BLaER1 treated with 17β-estradiol and CSF1 and Interleukin-3, amounts not matched to agents 10 nM and 100 nM (cell line): ENCODE results near the gene CBS.

ENCODE experiments used
- H3K27ac ChIP-seq, 11 experiments: shearing (Covaris generic); formaldehyde crosslinking; 2 replicates each; pipeline ENCODE4 v1.8.1; 2022
- H3K27me3 ChIP-seq, 11 experiments: shearing (Covaris generic); formaldehyde crosslinking; 2 replicates each; pipeline ENCODE4 v1.8.1; 2022
- H3K36me3 ChIP-seq, 11 experiments: shearing (Covaris generic); formaldehyde crosslinking; 2 replicates each; pipeline ENCODE4 v1.8.1; 2022
- H3K4me1 ChIP-seq, 10 experiments: shearing (Covaris generic); formaldehyde crosslinking; 2 replicates each; pipeline ENCODE4 v1.8.1; 2022
- H3K4me2 ChIP-seq, 11 experiments: shearing (Covaris generic); formaldehyde crosslinking; 2 replicates each; pipeline ENCODE4 v1.8.1; 2022
- H3K4me3 ChIP-seq, 10 experiments: shearing (Covaris generic); formaldehyde crosslinking; 2 replicates each; pipeline ENCODE4 v1.8.1; 2022
- H3K9ac ChIP-seq, 11 experiments: shearing (Covaris generic); formaldehyde crosslinking; 2 replicates each; pipeline ENCODE4 v1.8.1; 2022
- H3K9me3 ChIP-seq, 11 experiments: shearing (Covaris generic); formaldehyde crosslinking; replicated peaks in 1 of 11; 2 replicates each; pipeline ENCODE4 v1.8.1; 2022
- H4K20me1 ChIP-seq, 11 experiments: shearing (Covaris generic); formaldehyde crosslinking; 2 replicates each; pipeline ENCODE4 v1.8.1; 2022
- Cebpa-rat ChIP-seq, 11 experiments: shearing (Covaris generic); IDR thresholded peaks; 2 replicates each; pipeline ENCODE4 v1.8.1; 2022

CBS gene

DNA sequence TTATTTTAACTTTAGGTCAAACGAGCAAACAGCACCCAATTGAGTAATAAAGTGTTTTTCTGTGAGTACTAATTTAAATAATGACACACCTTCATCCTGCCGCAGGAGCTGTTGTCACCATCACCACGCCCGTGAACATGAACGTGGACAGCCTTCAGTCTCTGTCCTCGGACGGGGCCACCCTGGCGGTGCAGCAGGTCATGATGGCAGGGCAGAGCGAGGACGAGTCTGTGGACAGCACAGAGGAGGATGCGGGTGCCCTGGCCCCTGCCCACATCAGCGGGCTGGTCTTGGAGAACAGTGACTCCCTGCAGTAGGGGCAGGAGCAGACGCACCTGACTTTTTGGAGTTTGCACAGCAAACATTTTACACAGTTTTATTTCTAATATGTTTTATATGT lies 45.9 kb downstream of the CBS start:
- Histone ChIP-seq H3K27ac (no peak overlapping the region), H3K4me1 (peaks cover 0 to 11% (median 0%) of the 10 kb centered on the region in 10 experiments; a peak in 7 of 20 replicates), H3K9ac (no peak overlapping the region), H3K4me2 (no peak overlapping the region), H4K20me1 (no peaks in the 10 kb centered on the region; a peak in 1 of 22 replicates), H3K4me3 (no peak overlapping the region), H3K27me3 (no peaks in the 10 kb centered on the region), H3K9me3 (no peaks in the 10 kb centered on the region), H3K36me3 (peaks cover 67 to 96% (median 79%) of the 10 kb centered on the region in 11 experiments)
- no peak for TF ChIP-seq Cebpa-rat (IDR thresholded peaks at IDR 0.05)

DNA sequence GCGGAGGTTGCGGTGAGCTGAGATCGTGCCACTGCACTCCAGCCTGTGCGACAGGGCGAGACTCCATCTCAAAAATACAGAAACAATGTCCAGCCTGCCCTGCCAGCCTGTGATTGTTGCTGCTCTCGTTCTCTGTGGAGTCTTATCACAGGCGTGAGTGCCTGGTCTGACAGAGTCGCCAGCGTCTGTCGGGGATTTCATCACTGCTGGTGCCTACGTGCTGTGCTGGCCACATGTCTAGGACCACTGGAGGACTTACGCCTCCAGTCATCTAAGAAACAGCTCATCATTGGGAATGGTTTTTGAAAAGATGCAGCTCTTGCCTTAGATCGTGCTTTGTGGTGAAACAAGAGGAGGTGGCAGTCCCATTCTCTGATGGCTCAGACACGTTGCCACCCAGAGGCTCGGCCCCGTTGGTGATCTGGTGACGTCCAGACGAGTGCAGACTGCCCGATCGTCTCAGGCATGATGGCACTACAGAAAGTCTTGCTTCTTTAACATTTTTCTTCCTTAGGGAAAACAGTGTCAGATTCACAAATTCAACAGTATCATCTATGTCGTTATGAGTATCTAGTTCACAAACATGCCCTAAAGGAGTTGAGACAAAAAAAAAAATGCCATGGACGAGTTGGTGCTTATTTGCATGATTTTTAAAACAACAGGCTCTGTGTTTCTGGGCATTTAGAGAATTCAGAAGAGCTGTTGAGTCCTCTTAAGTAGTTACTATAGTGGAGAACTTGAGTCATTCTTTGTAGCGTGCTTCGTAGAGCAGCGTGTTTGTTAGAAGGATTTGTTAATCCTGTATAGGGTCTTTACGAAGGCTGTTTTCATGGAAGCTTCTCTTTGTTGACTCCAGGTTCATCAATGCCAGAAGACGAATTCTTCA lies 47.5 kb downstream of the CBS start:
- H3K36me3 ChIP-seq: peaks cover 81 to 99% (median 91%) of the 10 kb centered on the region in 11 experiments

DNA sequence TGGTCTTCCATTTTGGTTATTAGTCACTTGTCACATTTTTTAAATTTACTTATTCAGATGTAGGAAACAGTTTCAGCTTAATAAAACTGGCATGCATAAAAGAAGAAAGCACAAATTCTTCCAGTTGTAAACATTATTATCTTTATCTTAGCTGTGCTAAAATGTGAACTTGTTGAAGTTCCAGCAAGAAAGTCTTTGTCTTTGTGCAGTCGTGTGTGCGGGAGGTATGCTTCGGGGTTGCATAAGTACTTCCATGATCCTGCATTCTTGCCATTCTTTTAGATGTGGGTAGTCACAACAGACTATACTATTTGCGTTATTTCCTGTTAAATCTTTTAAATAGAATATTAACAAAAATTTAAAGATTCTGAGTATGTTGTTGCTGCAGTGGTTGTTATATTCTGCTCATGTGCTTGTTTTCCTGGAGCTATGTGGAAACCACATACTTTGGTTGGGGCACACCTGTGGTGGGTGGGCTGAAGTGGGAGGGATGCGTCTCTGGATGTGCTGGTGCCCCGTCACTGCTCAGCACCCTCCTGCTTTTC lies 49.9 kb downstream of the CBS start:
- H3K9me3 ChIP-seq: no peaks in the 10 kb centered on the region
- peaks cover 0 to 5% (median 0%) of the 10 kb centered on the region in 11 experiments; a peak in 1 of 22 replicates for H3K27me3 ChIP-seq
- no peak overlapping the region for H3K4me3 ChIP-seq
- peaks cover 62 to 99% (median 84%) of the 10 kb centered on the region in 11 experiments for H3K36me3 ChIP-seq
- no peak overlapping the region for H3K9ac ChIP-seq
- H3K4me1 ChIP-seq: peaks cover 0 to 38% (median 21%) of the 10 kb centered on the region in 10 experiments; a peak in 16 of 20 replicates
- TF ChIP-seq Cebpa-rat (IDR thresholded peaks at IDR 0.05): no peak
- no peak overlapping the region for H3K27ac ChIP-seq
- peaks cover 0 to 25% (median 5%) of the 10 kb centered on the region in 11 experiments; a peak in 8 of 22 replicates for H4K20me1 ChIP-seq
- peak overlapping the region in 2 of 11 experiments; percentile 11 to 13; a peak in 2 of 22 replicates for H3K4me2 ChIP-seq

More for the DNA sequence above, 47.5 kb downstream of the CBS start:
- H3K9me3 ChIP-seq: no peaks in the 10 kb centered on the region
- H3K9ac ChIP-seq: no peak overlapping the region
- H3K4me2 ChIP-seq: no peak overlapping the region
- no peak for TF ChIP-seq Cebpa-rat (IDR thresholded peaks at IDR 0.05)
- no peaks in the 10 kb centered on the region for H3K27me3 ChIP-seq
- H3K27ac ChIP-seq: no peak overlapping the region
- H3K4me3 ChIP-seq: no peak overlapping the region
- H4K20me1 ChIP-seq: peaks cover 0 to 3% (median 0%) of the 10 kb centered on the region in 11 experiments; a peak in 3 of 22 replicates
- peaks cover 0 to 14% (median under 1%) of the 10 kb centered on the region in 10 experiments; a peak in 8 of 20 replicates for H3K4me1 ChIP-seq

DNA sequence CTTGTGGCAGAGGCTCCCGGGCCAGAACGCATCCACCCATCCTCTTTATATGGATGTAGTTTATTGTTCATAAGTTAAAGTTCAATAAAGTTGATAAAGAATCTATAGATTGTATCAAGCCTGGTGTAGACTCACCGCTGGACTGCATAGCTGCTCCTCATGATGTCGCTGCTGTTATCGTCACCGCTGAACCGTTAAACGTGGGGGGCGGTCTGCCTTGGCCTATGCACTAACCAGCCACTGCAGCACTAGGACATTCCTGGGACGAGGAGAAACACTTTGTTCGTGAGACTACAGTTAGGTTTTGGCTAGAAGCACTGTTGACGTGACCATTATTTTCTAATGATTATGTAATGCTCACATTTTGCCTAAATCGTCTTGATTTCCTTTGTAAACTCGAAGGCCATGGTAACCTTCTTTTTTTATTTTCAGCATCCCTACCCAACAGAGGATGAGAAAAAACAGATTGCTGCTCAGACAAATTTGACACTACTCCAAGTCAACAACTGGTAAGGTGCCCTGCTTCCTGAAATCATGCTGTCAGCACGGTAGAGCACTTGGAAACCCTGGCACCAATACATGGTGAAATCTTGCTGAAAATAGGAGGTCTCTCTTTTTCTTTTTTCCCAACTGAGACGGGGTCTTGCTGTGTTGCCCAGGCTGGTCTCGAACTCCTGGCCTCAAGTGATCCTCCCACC lies 51.0 kb downstream of the CBS start:
- peaks cover 0 to 49% (median 32%) of the 10 kb centered on the region in 10 experiments; a peak in 16 of 20 replicates for H3K4me1 ChIP-seq
- H3K9me3 ChIP-seq: no peaks in the 10 kb centered on the region
- no peak overlapping the region for H3K4me3 ChIP-seq
- peaks cover 50 to 99% (median 73%) of the 10 kb centered on the region in 11 experiments for H3K36me3 ChIP-seq
- H3K4me2 ChIP-seq: no peak overlapping the region
- H3K9ac ChIP-seq: no peak overlapping the region
- H4K20me1 ChIP-seq: peaks cover 0 to 36% (median 12%) of the 10 kb centered on the region in 11 experiments; a peak in 10 of 22 replicates
- H3K27me3 ChIP-seq: peaks cover 0 to 5% (median 0%) of the 10 kb centered on the region in 11 experiments; a peak in 1 of 22 replicates
- H3K27ac ChIP-seq: no peak overlapping the region
- TF ChIP-seq Cebpa-rat (IDR thresholded peaks at IDR 0.05): no peak

DNA sequence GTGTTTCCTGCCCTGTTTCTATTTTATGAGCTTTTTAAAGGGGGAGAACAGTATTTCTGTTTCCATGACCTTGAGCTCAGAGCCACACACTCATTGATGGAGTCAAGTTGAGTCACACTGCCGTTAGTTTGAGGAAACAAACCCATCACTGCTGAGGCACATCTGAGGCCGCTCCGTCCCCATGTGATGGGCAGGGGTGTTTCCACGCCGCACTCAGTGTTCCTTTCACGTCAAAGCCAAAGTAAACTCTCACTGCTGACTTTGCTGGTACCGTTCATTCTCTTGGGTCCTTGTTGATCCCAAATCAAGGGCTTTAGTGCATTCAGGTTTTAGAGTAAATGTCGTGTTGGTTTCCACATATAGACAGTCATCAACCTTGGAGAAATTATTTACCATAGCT lies 52.5 kb downstream of the CBS start:
- H3K4me1 ChIP-seq: peaks cover 0 to 63% (median 37%) of the 10 kb centered on the region in 10 experiments; a peak in 16 of 20 replicates
- no peaks in the 10 kb centered on the region for H3K9me3 ChIP-seq
- H3K36me3 ChIP-seq: peaks cover 39 to 98% (median 61%) of the 10 kb centered on the region in 11 experiments
- peak overlapping the region in 7 of 11 experiments; percentile 3 to 71 (median 66); a peak in 5 of 22 replicates for H3K4me2 ChIP-seq
- no peak overlapping the region for H3K4me3 ChIP-seq
- no peak for TF ChIP-seq Cebpa-rat (IDR thresholded peaks at IDR 0.05)
- H3K27me3 ChIP-seq: peaks cover 0 to 5% (median 0%) of the 10 kb centered on the region in 11 experiments; a peak in 1 of 22 replicates
- H3K27ac ChIP-seq: no peak overlapping the region
- no peak overlapping the region for H3K9ac ChIP-seq
- H4K20me1 ChIP-seq: peaks cover 0 to 37% (median 13%) of the 10 kb centered on the region in 11 experiments; a peak in 10 of 22 replicates

DNA sequence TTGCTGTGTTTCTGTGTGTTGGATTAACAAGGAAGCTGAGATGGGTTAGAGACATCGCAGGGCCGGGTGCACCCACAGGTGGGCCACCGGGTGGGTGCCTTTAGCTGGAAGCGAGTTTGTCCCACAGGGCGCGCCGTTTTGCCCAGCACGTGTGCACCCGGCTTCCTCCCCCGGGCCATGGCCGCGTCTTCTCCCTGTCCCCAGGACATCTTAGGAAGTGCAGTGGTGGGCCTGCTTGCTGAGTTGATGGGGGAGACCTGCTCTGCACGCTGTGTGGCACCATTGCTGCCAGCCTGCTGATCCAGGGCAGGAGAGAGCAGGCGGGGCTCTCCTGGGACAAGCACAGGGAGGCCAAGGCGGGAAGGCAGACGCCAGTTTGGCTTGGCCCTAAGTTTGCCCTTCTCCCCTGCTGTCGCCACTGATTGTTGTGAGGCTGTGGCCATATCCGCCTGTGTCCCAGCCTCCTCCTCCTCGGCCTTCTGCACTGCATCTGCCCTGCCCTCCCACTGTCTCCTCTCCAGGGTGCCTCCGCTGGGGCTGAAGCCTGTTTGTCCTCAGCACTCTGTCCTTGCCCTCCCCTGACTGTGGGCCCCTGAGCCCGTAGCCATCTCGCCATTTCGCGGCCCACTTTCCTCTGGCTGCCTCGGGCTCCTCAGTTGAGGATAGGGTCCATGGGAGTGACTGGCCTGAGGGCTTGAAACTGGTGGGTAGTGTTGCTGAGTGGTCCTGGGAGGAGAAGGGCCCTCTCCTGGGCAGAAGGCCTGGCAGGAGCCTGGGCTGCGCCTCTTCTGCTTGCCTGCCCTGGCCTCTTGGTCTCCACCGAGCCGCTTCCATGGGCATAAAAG lies 53.7 kb downstream of the CBS start:
- no peaks in the 10 kb centered on the region for H3K9me3 ChIP-seq
- H3K4me2 ChIP-seq: peak overlapping the region in 9 of 11 experiments; percentile 31 to 71 (median 66); a peak in 17 of 22 replicates
- no peak overlapping the region for H3K4me3 ChIP-seq
- H3K27me3 ChIP-seq: peaks cover 0 to 5% (median 0%) of the 10 kb centered on the region in 11 experiments; a peak in 1 of 22 replicates
- no peak for TF ChIP-seq Cebpa-rat (IDR thresholded peaks at IDR 0.05)
- H3K27ac ChIP-seq: 0 out of 22 replicates have a peak overlapping the region, but pooled peaks of 1 of the 11 experiments have one; percentile 3
- peaks cover 0 to 75% (median 43%) of the 10 kb centered on the region in 10 experiments; a peak in 16 of 20 replicates for H3K4me1 ChIP-seq
- peaks cover 0 to 39% (median 13%) of the 10 kb centered on the region in 11 experiments; a peak in 10 of 22 replicates for H4K20me1 ChIP-seq
- H3K36me3 ChIP-seq: peaks cover 44 to 98% (median 51%) of the 10 kb centered on the region in 11 experiments
- peak overlapping the region in 4 of 11 experiments; percentile 13 to 32 (median 25); a peak in 5 of 22 replicates for H3K9ac ChIP-seq

DNA sequence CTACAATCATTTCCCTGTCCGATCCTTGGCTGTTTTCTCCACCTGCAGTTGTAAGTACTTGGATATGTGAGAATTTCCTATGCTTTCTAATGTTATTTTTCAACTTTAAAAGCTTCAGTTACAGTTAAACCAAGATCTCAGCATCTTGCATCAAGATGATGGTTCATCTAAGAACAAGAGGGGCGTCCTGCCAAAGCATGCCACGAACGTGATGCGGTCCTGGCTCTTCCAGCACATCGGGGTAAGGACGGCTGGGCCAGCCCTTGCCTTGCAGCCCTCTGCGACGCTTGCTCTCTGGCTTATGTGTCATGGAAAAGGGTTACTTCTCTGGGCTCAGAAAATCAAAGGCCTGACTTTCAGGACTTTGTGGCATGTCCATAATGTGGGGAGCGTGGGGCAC lies 54.4 kb downstream of the CBS start:
- peak overlapping the region in 1 of 11 experiments; percentile 13; a peak in 1 of 22 replicates for H3K9ac ChIP-seq
- peaks cover 0 to 5% (median 0%) of the 10 kb centered on the region in 11 experiments; a peak in 1 of 22 replicates for H3K27me3 ChIP-seq
- H3K4me1 ChIP-seq: peaks cover 2 to 83% (median 51%) of the 10 kb centered on the region in 10 experiments
- no peak overlapping the region for H3K27ac ChIP-seq
- peak overlapping the region in 9 of 11 experiments; percentile 26 to 71 (median 66); a peak in 17 of 22 replicates for H3K4me2 ChIP-seq
- peaks cover 38 to 99% (median 50%) of the 10 kb centered on the region in 11 experiments for H3K36me3 ChIP-seq
- no peak for TF ChIP-seq Cebpa-rat (IDR thresholded peaks at IDR 0.05)
- H3K9me3 ChIP-seq: no peaks in the 10 kb centered on the region
- H4K20me1 ChIP-seq: peaks cover 0 to 47% (median 19%) of the 10 kb centered on the region in 11 experiments; a peak in 15 of 22 replicates
- H3K4me3 ChIP-seq: no peak overlapping the region
